ENCODE results near the gene SCUBE3. TPM values are rescaled to one million over a fixed set of nuclear protein-coding genes. Genes with fewer than 3 reads are reported as not detected.

The SCUBE3 gene
- total RNA-seq, 1 experiment from 2014 or later, result 0.36 TPM

GRCh38 chr6:35186571-35186970 lies 27.2 kb upstream of the SCUBE3 start:
- no peaks in the 10 kb centered on the region for H3K9me3 ChIP-seq (replicated peaks)
- no peaks in the 10 kb centered on the region for H3K36me3 ChIP-seq
- H3K4me3 ChIP-seq, result no peak overlapping the region
- DNase-seq, result no peak
- no peak overlapping the region for H3K27ac ChIP-seq
- peaks cover 2% of the 10 kb centered on the region; the same call in 1 of the 2 replicates for H3K4me1 ChIP-seq
- no peaks in the 10 kb centered on the region for H3K27me3 ChIP-seq

- Histone ChIP-seq H3K36me3 (no peaks in the 10 kb centered on the region), H3K4me3 (no peak overlapping the region), H3K4me1 (no peaks in the 10 kb centered on the region), H3K27me3 (no peaks in the 10 kb centered on the region), H3K9me3 (replicated peaks) (no peaks in the 10 kb centered on the region), H3K27ac (no peak overlapping the region)
- no peak for DNase-seq
Measured at GRCh38 chr6:35188886-35189285, 24.9 kb upstream of the SCUBE3 start.

- H3K27me3 ChIP-seq, result no peaks in the 10 kb centered on the region
Measured at GRCh38 chr6:35190306-35190705, 23.4 kb upstream of the SCUBE3 start.

GRCh38 chr6:35191889-35192288 lies 21.9 kb upstream of the SCUBE3 start:
- no peak for DNase-seq
- H3K4me3 ChIP-seq, result no peak overlapping the region
- H3K27me3 ChIP-seq, result no peaks in the 10 kb centered on the region
- H3K9me3 ChIP-seq (replicated peaks), result no peaks in the 10 kb centered on the region
- no peak overlapping the region for H3K27ac ChIP-seq
- H3K4me1 ChIP-seq, result no peaks in the 10 kb centered on the region
- H3K36me3 ChIP-seq, result no peaks in the 10 kb centered on the region

More at GRCh38 chr6:35190306-35190705, 23.4 kb upstream of the SCUBE3 start:
- Histone ChIP-seq H3K4me3 (no peak overlapping the region), H3K4me1 (no peaks in the 10 kb centered on the region), H3K27ac (no peak overlapping the region), H3K9me3 (replicated peaks) (no peaks in the 10 kb centered on the region), H3K36me3 (no peaks in the 10 kb centered on the region)
- DNase-seq, result no peak

GRCh38 chr6:35192301-35192860 lies 21.4 kb upstream of the SCUBE3 start:
- Histone ChIP-seq H3K9me3 (replicated peaks) (no peaks in the 10 kb centered on the region), H3K27me3 (no peaks in the 10 kb centered on the region), H3K4me3 (no peak overlapping the region), H3K27ac (no peak overlapping the region), H3K36me3 (no peaks in the 10 kb centered on the region), H3K4me1 (no peaks in the 10 kb centered on the region)
- no peak for DNase-seq

- Histone ChIP-seq H3K4me3 (no peak overlapping the region), H3K27ac (no peak overlapping the region), H3K4me1 (no peaks in the 10 kb centered on the region), H3K27me3 (no peaks in the 10 kb centered on the region), H3K36me3 (no peaks in the 10 kb centered on the region), H3K9me3 (replicated peaks) (no peaks in the 10 kb centered on the region)
- no peak for DNase-seq
Measured at GRCh38 chr6:35194390-35194789, 19.4 kb upstream of the SCUBE3 start.

GRCh38 chr6:35195120-35195780 lies 18.5 kb upstream of the SCUBE3 start:
- DNase-seq, result no peak
- H3K27me3 ChIP-seq, result no peaks in the 10 kb centered on the region
- H3K27ac ChIP-seq, result no peak overlapping the region
- no peak overlapping the region for H3K4me3 ChIP-seq
- no peaks in the 10 kb centered on the region for H3K36me3 ChIP-seq
- no peaks in the 10 kb centered on the region for H3K9me3 ChIP-seq (replicated peaks)
- no peaks in the 10 kb centered on the region; the same call in 1 of the 2 replicates for H3K4me1 ChIP-seq

GRCh38 chr6:35197196-35197595 lies 16.6 kb upstream of the SCUBE3 start:
- no peak for DNase-seq
- Histone ChIP-seq H3K27me3 (no peaks in the 10 kb centered on the region), H3K36me3 (no peaks in the 10 kb centered on the region), H3K9me3 (replicated peaks) (no peaks in the 10 kb centered on the region), H3K4me1 (no peaks in the 10 kb centered on the region; the same call in 1 of the 2 replicates), H3K4me3 (no peak overlapping the region), H3K27ac (no peak overlapping the region)

- no peak for DNase-seq
- Histone ChIP-seq H3K27ac (no peak overlapping the region), H3K9me3 (replicated peaks) (no peaks in the 10 kb centered on the region), H3K4me1 (no peaks in the 10 kb centered on the region; the same call in 1 of the 2 replicates), H3K36me3 (no peaks in the 10 kb centered on the region), H3K27me3 (no peaks in the 10 kb centered on the region), H3K4me3 (no peak overlapping the region)
Measured at GRCh38 chr6:35199866-35200265, 13.9 kb upstream of the SCUBE3 start.

GRCh38 chr6:35202066-35202546 lies 11.7 kb upstream of the SCUBE3 start:
- H3K27me3 ChIP-seq, result 0 out of 2 replicates have a peak, but pooled peaks cover 4% of the 10 kb centered on the region
- H3K4me1 ChIP-seq, result no peaks in the 10 kb centered on the region; the same call in 1 of the 2 replicates
- H3K36me3 ChIP-seq, result no peaks in the 10 kb centered on the region
- no peaks in the 10 kb centered on the region for H3K9me3 ChIP-seq (replicated peaks)
- H3K27ac ChIP-seq, result no peak overlapping the region
- H3K4me3 ChIP-seq, result no peak overlapping the region
- DNase-seq, result no peak

GRCh38 chr6:35203152-35203670 lies 10.5 kb upstream of the SCUBE3 start:
- Histone ChIP-seq H3K4me3 (no peak overlapping the region), H3K27me3 (0 out of 2 replicates have a peak, but pooled peaks cover 6% of the 10 kb centered on the region), H3K36me3 (no peaks in the 10 kb centered on the region), H3K27ac (no peak overlapping the region), H3K9me3 (replicated peaks) (no peaks in the 10 kb centered on the region), H3K4me1 (no peaks in the 10 kb centered on the region; the same call in 1 of the 2 replicates)
- no peak for DNase-seq

GRCh38 chr6:35203680-35204079 lies 10.1 kb upstream of the SCUBE3 start:
- no peak overlapping the region for H3K4me3 ChIP-seq
- H3K36me3 ChIP-seq, result no peaks in the 10 kb centered on the region
- H3K4me1 ChIP-seq, result no peaks in the 10 kb centered on the region; the same call in 1 of the 2 replicates
- no peaks in the 10 kb centered on the region for H3K9me3 ChIP-seq (replicated peaks)
- H3K27me3 ChIP-seq, result 0 out of 2 replicates have a peak, but pooled peaks cover 6% of the 10 kb centered on the region
- no peak for DNase-seq
- H3K27ac ChIP-seq, result no peak overlapping the region

GRCh38 chr6:35206346-35206745 lies 7.4 kb upstream of the SCUBE3 start:
- no peak for DNase-seq
- Histone ChIP-seq H3K4me3 (no peak overlapping the region), H3K27me3 (0 out of 2 replicates have a peak, but pooled peaks cover 6% of the 10 kb centered on the region), H3K27ac (no peak overlapping the region), H3K36me3 (no peaks in the 10 kb centered on the region), H3K9me3 (replicated peaks) (no peaks in the 10 kb centered on the region), H3K4me1 (no peaks in the 10 kb centered on the region)

GRCh38 chr6:35208419-35208818 lies 5.3 kb upstream of the SCUBE3 start:
- no peaks in the 10 kb centered on the region for H3K4me1 ChIP-seq
- peaks cover 10% of the 10 kb centered on the region; the same call in 1 of the 2 replicates for H3K27me3 ChIP-seq
- no peak for DNase-seq
- H3K36me3 ChIP-seq, result no peaks in the 10 kb centered on the region
- no peak overlapping the region for H3K4me3 ChIP-seq
- no peak overlapping the region for H3K27ac ChIP-seq
- no peaks in the 10 kb centered on the region for H3K9me3 ChIP-seq (replicated peaks)

GRCh38 chr6:35209081-35209480 lies 4.7 kb upstream of the SCUBE3 start:
- Histone ChIP-seq H3K4me1 (no peaks in the 10 kb centered on the region), H3K36me3 (no peaks in the 10 kb centered on the region), H3K27me3 (peaks cover 10% of the 10 kb centered on the region; the same call in 1 of the 2 replicates), H3K27ac (no peak overlapping the region), H3K4me3 (no peak overlapping the region), H3K9me3 (replicated peaks) (no peaks in the 10 kb centered on the region)
- no peak for DNase-seq
